Activated CD8-positive, alpha-beta memory T cell treated with anti-CD3 and anti-CD28 coated beads, Interleukin-2, amount 10 ng/mL, durations not matched to agents 7 days and 5 days (primary cell): Measurements from ENCODE around the gene CHCHD3. TPM values are rescaled to one million over a fixed set of nuclear protein-coding genes. Genes with fewer than 3 reads are reported as not detected.

Experiments used
- ATAC-seq: fragments of 150-1000 bp; cut with Tn5 transposase; one replicate; pipeline ENCODE4 v1.10.0; 2021; ENCODE audit warnings: moderate library complexity
- CTCF ChIA-PET: fragments of 350-600 bp; sonication (Branson Sonifier 250); formaldehyde crosslinking; loops from one replicate; lab custom pipeline; 2021; ENCODE audit warnings: antibody characterized with exemption; lab: Charles Lee
- DNase-seq: peaks from one replicate; pipeline ENCODE4 v3.0.0-alpha.2; 2020
- H3K27ac Mint-ChIP-seq: one replicate; pipeline ENCODE4 v1.8.0; 2021; ENCODE audit warnings: mild to moderate bottlenecking, mixed read lengths
- H3K27me3 Mint-ChIP-seq: one replicate; pipeline ENCODE4 v1.8.0; 2021; ENCODE audit warnings: mixed read lengths
- H3K36me3 Mint-ChIP-seq: one replicate; pipeline ENCODE4 v1.8.0; 2021; ENCODE audit warnings: mild to moderate bottlenecking, mixed read lengths
- H3K4me1 Mint-ChIP-seq: one replicate; pipeline ENCODE4 v1.8.0; 2021; ENCODE audit warnings: mixed read lengths
- H3K4me3 Mint-ChIP-seq: one replicate; pipeline ENCODE4 v1.8.0; 2021; ENCODE audit warnings: mild to moderate bottlenecking, moderate library complexity, mixed read lengths
- H3K9me3 Mint-ChIP-seq: one replicate; pipeline ENCODE4 v1.8.0; 2022; ENCODE audit warnings: low read depth, mixed read lengths
- total RNA-seq, 2 experiments: library from RNA; stranded (reverse); gene quantifications; one replicate each; pipeline ENCODE4 v1.2.3, GENCODE V29; 2021

The CHCHD3 gene
- total RNA-seq, 2 experiments from 2014 or later: 49.5 to 56.7 TPM

DNA sequence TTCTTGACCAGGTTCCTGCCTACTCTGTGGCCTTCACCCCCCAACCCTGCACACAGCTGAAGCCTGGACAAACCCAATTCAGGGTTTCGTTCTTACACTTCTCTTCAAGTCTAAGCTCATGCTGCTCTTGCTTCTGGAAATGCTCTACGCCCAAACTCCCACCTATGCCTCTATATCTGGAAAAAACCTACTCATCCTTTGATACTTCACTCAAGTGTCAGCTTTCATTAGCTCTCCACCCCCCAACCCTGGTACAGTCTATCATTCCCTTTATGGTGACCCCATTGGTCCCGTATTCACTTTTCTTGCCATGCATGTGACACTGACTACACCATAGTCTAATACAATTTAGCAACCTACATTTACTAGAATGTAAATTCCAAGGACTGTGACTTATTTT lies 284.7 kb downstream of the CHCHD3 start:
- no peaks in the 10 kb centered on the region for H3K27me3 Mint-ChIP-seq
- H3K4me1 Mint-ChIP-seq: no peaks in the 10 kb centered on the region
- ATAC-seq (no peak), DNase-seq (no peak)
- H3K4me3 Mint-ChIP-seq: no peak overlapping the region
- H3K9me3 Mint-ChIP-seq: no peaks in the 10 kb centered on the region
- peaks cover 4% of the 10 kb centered on the region for H3K36me3 Mint-ChIP-seq
- CTCF ChIA-PET: no interaction called here
- no peak overlapping the region for H3K27ac Mint-ChIP-seq

DNA sequence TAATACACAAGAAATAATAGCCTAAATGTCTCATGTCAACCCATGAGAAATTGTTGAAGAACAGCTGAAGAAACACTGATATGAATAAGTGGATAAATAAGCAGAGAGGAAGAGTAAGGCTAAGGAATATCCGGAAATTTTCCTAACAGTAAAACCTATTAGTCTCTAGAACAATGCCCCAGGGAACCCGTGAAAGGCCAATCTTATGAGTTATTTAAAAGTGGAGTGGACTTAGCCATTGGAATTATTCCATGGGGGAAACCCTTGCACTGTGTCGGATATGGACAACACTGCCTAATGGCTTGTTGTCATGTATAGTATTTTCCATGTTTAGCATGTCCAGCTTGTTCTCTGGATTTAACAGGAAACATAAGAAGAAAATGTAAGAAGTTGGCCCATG lies 288.4 kb downstream of the CHCHD3 start:
- H3K27ac Mint-ChIP-seq: no peak overlapping the region
- no peaks in the 10 kb centered on the region for H3K27me3 Mint-ChIP-seq
- no peak overlapping the region for H3K4me3 Mint-ChIP-seq
- ATAC-seq (no peak), DNase-seq (no peak)
- CTCF ChIA-PET: no interaction called here
- H3K9me3 Mint-ChIP-seq: no peaks in the 10 kb centered on the region
- no peaks in the 10 kb centered on the region for H3K4me1 Mint-ChIP-seq
- peaks cover 8% of the 10 kb centered on the region for H3K36me3 Mint-ChIP-seq

DNA sequence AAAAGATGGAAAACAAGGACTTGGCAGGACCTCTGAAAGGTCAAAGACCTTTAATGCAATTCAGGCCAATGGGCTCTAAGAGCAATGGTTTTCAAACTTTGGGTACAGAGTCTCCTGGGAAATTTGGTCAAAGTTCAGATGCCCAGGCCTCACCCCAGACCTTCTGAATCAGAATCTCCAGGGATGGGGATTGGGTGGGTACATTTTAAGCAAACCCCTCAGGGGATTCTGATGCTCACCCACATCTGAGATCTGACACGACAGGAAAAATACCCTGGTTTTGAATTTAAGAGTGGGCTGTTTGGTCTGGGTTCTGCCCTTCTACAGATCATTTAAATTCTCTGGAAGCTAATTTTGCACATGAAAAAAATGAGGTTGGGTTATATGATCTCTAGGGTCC lies 290.9 kb downstream of the CHCHD3 start:
- CTCF ChIA-PET: interaction anchor here (0.6 kb wide), 1 partner anchor 113 kb away, joined by 3 read pairs; no protein-coding TSS in a partner anchor
- Mint-ChIP-seq H3K9me3 (no peaks in the 10 kb centered on the region), H3K36me3 (peaks cover 14% of the 10 kb centered on the region), H3K27me3 (no peaks in the 10 kb centered on the region), H3K27ac (no peak overlapping the region), H3K4me1 (no peaks in the 10 kb centered on the region), H3K4me3 (no peak overlapping the region)
- DNase-seq (no peak), ATAC-seq (no peak)

DNA sequence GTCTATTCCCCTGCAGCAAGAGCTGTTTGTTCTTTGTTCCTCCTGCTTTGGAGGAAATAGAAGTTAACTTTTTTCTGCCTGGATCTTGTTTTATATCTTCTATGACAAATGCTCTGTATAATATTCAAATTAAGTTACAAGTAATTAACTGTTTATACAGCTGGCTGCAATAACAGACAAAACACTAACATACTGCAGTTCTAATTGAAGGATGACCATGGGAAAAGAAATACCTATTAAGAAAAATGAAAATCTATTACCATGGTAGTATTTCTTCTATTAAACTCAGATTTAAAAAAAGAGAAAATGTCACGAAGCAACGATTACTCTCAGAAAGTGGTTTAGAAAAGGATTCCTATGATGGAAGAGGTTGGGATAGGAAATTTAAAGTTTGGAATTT lies 291.8 kb downstream of the CHCHD3 start:
- DNase-seq (no peak), ATAC-seq (no peak)
- CTCF ChIA-PET: no interaction called here
- Mint-ChIP-seq H3K4me1 (no peaks in the 10 kb centered on the region), H3K4me3 (no peak overlapping the region), H3K27ac (no peak overlapping the region), H3K27me3 (no peaks in the 10 kb centered on the region), H3K9me3 (no peaks in the 10 kb centered on the region), H3K36me3 (peaks cover 15% of the 10 kb centered on the region)

DNA sequence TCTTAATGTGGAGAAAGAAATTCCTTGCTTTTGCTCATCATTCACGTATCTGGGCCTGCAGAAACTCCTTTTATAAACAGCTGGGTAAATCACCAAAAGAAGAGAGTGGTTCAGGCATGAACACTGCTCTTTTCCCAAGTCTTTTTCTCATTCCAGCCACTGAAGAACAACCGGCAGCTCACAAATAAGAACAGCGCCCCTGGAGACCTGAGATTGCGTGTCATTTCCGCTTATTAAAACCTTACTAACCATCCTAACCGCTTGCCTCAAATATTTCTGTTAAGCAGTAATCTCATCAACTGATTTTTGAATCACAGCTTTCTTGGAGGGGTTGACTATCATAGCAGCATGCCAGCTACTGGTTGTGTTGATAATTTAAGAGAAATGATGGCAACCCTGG lies 292.6 kb downstream of the CHCHD3 start:
- CTCF ChIA-PET: interaction anchor here (1.0 kb wide), 1 partner anchor 43 kb away, joined by 3 read pairs; no protein-coding TSS in a partner anchor
- Mint-ChIP-seq H3K27ac (no peak overlapping the region), H3K36me3 (peaks cover 20% of the 10 kb centered on the region), H3K9me3 (no peaks in the 10 kb centered on the region), H3K4me1 (no peaks in the 10 kb centered on the region), H3K4me3 (no peak overlapping the region), H3K27me3 (no peaks in the 10 kb centered on the region)
- ATAC-seq: no peak
- DNase-seq: no peak

DNA sequence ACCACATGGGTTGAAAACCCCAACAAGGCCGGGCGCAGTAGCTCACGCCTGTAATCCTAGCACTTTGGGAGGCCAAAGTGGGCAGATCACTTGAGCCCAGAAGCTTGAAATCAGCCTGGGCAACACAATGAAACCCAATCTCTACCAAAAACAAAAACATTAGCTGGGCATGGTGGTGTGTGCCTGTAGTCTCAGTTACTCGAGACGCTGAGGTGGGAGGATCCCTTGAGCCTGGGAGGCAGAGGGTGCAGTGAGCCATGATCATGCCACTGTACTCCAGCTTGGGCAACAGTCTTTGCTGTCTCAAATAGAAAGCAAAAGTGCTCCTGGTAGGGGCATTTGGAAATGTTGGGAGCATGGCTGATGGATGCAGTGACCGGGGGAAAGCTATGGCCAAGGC lies 296.0 kb downstream of the CHCHD3 start:
- Mint-ChIP-seq H3K4me1 (no peaks in the 10 kb centered on the region), H3K9me3 (no peaks in the 10 kb centered on the region), H3K27me3 (no peaks in the 10 kb centered on the region), H3K4me3 (no peak overlapping the region), H3K27ac (no peak overlapping the region), H3K36me3 (peaks cover 23% of the 10 kb centered on the region)
- CTCF ChIA-PET: no interaction called here
- DNase-seq (no peak), ATAC-seq (no peak)

DNA sequence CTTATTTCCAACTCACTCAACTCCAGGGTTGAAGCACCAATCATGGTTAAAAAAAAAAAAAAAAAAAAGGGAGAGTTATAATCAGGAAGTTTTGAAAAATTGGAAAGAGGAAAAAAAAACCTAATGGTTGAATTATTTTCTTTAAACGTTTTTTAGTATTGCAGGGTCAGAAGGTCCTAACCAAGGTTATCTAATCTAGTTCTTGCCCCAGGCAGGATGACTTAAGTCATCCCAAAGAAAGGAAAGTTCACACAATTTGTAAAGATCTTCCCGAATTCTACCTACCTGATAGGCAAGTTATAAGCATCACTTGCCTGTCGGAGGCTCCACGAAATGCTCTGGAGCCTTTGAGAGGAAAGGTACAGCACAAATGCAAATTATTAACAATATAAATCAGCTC lies 297.5 kb downstream of the CHCHD3 start:
- H3K4me3 Mint-ChIP-seq: no peak overlapping the region
- DNase-seq (no peak), ATAC-seq (no peak)
- H3K27ac Mint-ChIP-seq: no peak overlapping the region
- no peaks in the 10 kb centered on the region for H3K27me3 Mint-ChIP-seq
- peaks cover 19% of the 10 kb centered on the region for H3K36me3 Mint-ChIP-seq
- H3K4me1 Mint-ChIP-seq: no peaks in the 10 kb centered on the region
- H3K9me3 Mint-ChIP-seq: no peaks in the 10 kb centered on the region
- CTCF ChIA-PET: no interaction called here

DNA sequence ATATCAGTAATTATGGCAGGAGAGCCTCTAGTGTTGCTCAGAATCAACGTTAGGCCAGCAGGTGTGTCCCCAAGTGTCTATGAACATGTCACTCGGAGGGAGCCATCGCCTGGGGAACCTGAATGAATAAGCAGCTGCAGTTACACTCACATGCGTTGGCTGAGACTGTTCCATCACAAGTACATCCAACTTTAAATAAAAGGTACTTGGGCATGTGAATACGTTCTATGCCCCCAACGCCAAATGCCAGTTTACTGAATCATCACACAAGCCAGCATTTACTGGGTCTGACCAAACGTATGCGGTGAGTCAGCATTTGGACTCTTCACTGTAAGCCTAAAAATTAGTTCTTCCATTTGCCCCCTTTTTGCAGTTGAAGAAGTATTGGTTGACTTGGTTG lies 298.1 kb downstream of the CHCHD3 start:
- CTCF ChIA-PET: no interaction called here

DNA sequence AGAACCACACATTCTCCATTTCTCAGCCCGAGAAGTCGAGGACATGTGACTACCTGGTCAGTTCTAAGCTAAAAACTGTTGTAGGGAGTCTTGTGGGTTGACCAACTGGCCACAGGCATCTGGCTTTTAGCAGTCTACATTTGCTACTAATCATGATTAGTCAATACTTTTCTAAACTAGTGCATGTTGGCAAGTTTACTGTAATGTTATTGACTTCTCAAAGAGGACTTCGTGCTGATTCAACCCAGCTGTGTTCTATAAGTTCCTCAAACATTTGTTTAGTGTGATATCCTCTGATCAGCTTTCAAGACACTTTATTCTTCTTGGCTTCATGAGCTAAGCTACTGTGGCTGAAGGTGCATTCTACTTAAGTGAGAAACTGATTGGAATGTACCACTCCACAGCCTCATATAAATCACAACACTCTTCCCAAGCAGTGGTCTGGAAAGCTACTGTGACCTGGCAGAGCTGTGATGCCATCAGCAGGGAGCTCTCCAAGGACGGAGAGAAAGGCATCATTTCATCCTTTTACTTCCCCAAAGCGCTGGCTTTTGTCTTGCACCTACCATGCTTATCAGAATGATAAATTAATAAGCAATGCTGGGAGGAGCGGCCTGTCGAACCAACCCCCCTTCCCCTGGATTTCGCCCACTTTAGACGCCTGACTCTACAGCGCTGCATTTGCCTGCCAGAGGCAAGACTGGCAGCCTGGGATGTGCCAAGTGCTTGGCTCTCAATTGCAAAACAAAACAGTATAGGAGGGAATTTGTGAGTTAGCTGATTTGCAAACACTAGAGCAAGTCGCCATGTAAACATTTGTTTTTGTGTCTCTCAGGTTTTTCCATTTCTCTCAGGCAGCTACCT lies 298.9 kb downstream of the CHCHD3 start:
- DNase-seq (no peak), ATAC-seq (no peak)
- Mint-ChIP-seq H3K4me1 (no peaks in the 10 kb centered on the region), H3K27ac (no peak overlapping the region), H3K27me3 (no peaks in the 10 kb centered on the region), H3K36me3 (peaks cover 17% of the 10 kb centered on the region), H3K9me3 (no peaks in the 10 kb centered on the region), H3K4me3 (no peak overlapping the region)
- CTCF ChIA-PET: no interaction called here

More for the DNA sequence above, 298.1 kb downstream of the CHCHD3 start:
- Mint-ChIP-seq H3K4me1 (no peaks in the 10 kb centered on the region), H3K27me3 (no peaks in the 10 kb centered on the region), H3K27ac (no peak overlapping the region), H3K4me3 (no peak overlapping the region), H3K9me3 (no peaks in the 10 kb centered on the region), H3K36me3 (peaks cover 19% of the 10 kb centered on the region)
- DNase-seq: no peak
- ATAC-seq: no peak

DNA sequence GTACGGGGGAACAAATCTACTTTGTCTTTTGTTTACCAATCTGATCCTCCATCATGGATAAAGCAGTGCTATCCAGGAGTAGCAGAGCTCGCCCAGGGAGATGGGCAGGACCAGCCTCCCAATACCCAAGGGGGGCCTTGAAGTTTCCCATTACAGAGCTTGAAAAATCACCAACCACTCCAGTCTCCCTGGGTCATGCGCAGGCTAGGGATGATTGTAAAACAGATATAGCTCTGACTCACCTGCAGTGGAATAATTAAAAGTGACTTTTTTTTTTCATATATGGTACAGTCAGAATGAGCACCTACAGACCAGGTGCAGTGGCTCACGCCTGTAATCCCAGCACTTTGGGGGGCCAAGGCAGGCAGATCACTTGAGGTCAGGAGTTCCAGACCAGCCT lies 301.1 kb downstream of the CHCHD3 start:
- Mint-ChIP-seq H3K27me3 (no peaks in the 10 kb centered on the region), H3K4me1 (peaks cover 3% of the 10 kb centered on the region), H3K27ac (no peak overlapping the region), H3K4me3 (no peak overlapping the region), H3K36me3 (peaks cover 9% of the 10 kb centered on the region), H3K9me3 (peaks cover 2% of the 10 kb centered on the region)
- CTCF ChIA-PET: no interaction called here
- no peak for ATAC-seq
- no peak for DNase-seq

DNA sequence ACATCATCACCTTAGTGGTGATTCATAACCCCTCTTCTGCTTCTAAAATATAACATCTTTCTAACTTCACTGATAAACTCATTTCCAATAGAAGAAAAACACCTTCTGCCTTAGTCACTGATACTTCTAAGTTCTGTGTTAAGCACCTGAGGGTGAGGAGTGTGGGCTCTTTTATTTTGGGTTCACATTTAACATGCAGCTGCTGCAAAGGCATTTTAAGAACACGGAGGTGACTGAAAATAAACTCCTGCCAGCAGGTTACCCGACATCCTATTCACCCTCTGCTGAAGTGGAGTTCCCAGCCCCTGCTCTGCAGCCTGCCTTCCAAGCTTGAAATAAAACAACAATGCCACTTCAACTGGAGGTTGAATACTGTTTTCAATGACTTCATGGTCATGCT lies 302.7 kb downstream of the CHCHD3 start:
- Mint-ChIP-seq H3K27ac (no peak overlapping the region), H3K36me3 (peaks cover 2% of the 10 kb centered on the region), H3K9me3 (peaks cover 2% of the 10 kb centered on the region), H3K4me1 (peaks cover 3% of the 10 kb centered on the region), H3K27me3 (peaks cover 2% of the 10 kb centered on the region), H3K4me3 (no peak overlapping the region)
- ATAC-seq: no peak
- DNase-seq: no peak
- CTCF ChIA-PET: no interaction called here

DNA sequence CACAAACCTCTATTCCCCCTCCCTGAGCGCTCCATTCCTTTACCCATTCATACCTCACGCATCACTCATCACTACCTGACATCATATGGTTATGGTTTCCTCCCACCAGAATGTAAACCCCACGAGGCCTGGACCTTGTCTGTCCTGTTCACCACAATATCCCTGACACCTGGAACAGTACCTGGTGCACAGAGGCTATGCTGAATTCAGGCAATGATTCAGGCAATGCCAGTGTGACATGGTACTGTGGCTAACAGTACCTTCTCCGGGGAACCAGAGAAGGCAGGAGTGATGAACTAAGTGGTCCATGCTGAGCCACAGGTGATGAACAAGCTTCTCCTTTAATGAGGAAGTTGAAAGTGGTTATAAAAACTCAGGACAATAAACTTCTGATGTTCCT lies 303.1 kb downstream of the CHCHD3 start:
- H3K27ac Mint-ChIP-seq: no peak overlapping the region
- H3K9me3 Mint-ChIP-seq: peaks cover 2% of the 10 kb centered on the region
- no peaks in the 10 kb centered on the region for H3K36me3 Mint-ChIP-seq
- DNase-seq (no peak), ATAC-seq (no peak)
- no peak overlapping the region for H3K4me3 Mint-ChIP-seq
- peaks cover 2% of the 10 kb centered on the region for H3K27me3 Mint-ChIP-seq
- peaks cover 7% of the 10 kb centered on the region for H3K4me1 Mint-ChIP-seq
- CTCF ChIA-PET: no interaction called here

DNA sequence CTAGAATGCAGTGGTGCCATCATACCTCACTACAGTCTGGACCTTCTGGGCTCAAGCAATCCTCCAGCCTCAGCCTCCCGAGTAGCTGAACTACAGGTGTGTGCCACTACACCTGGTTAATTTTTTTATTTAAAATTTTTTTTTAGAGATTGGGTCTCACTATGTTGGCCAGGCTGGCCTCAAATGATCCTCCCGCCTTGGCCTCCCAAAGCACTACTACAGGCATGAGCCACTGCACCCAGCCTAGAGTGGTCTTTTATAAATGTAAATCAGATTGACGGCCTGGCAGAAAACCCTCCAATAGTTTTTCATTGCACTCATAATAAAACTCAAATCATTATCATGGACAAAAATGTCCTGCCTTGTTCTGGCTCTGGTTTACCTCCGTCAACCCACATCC lies 303.9 kb downstream of the CHCHD3 start:
- CTCF ChIA-PET: no interaction called here
- DNase-seq (no peak), ATAC-seq (no peak)
- peaks cover 2% of the 10 kb centered on the region for H3K27me3 Mint-ChIP-seq
- no peak overlapping the region for H3K27ac Mint-ChIP-seq
- peaks cover 11% of the 10 kb centered on the region for H3K4me1 Mint-ChIP-seq
- no peak overlapping the region for H3K4me3 Mint-ChIP-seq
- no peaks in the 10 kb centered on the region for H3K36me3 Mint-ChIP-seq
- peaks cover 2% of the 10 kb centered on the region for H3K9me3 Mint-ChIP-seq

DNA sequence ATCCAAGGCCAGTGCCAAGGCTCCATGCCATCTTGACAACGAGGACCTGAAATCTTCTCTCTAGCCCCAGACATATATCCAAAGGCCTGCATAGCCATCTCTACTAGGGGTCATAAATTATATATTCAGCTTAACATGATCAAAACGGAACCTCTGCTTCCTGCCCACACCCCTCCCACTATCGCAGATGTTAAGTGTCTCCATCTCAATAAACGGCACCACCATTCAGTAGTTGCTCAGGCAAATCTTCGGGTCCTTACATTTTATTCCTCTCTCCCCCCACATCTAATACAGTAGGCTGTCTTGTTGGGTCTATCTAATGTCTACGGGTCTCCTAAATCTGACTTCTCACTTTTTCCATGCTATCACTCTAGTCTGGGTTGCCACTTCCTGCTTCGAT lies 304.5 kb downstream of the CHCHD3 start:
- Mint-ChIP-seq H3K36me3 (no peaks in the 10 kb centered on the region), H3K27ac (no peak overlapping the region), H3K27me3 (peaks cover 2% of the 10 kb centered on the region), H3K4me1 (peaks cover 11% of the 10 kb centered on the region), H3K9me3 (peaks cover 2% of the 10 kb centered on the region), H3K4me3 (no peak overlapping the region)
- CTCF ChIA-PET: no interaction called here
- no peak for ATAC-seq
- DNase-seq: no peak
